ENCODE measurements around the gene DARS2. TPM values are rescaled to one million over a fixed set of nuclear protein-coding genes. Genes with fewer than 3 reads are reported as not detected.

The DARS2 gene
- total RNA-seq (ENCODE audit: low replicate concordance), result 35.7 and 56.0 TPM in 2 replicates

- Histone ChIP-seq H2AFZ (replicated peaks) (peak within 1 kb of the TSS; percentile 80), H3K9me3 (ENCODE audit: low read depth) (no peaks in the 10 kb centered on the region), H3K36me3 (peaks cover 16% of the 10 kb centered on the region), H3K9ac (peak within 1 kb of the TSS; percentile 73), H3K4me1 (peaks cover 17% of the 10 kb centered on the region), H3K79me2 (ENCODE audit: low read depth) (peaks cover 77% of the 10 kb centered on the region), H3K4me3 (peak within 1 kb of the TSS; percentile 87), H3F3A (ENCODE audit: low read depth) (peaks cover 17% of the 10 kb centered on the region), H3K27ac (peak within 1 kb of the TSS; percentile 86), H3K27me3 (no peaks in the 10 kb centered on the region), H3K4me2 (peak within 1 kb of the TSS; percentile 99), H4K20me1 (ENCODE audit: low read depth) (no peaks in the 10 kb centered on the region)
- Mint-ChIP-seq H3K4me3 (peak within 1 kb of the TSS; percentile 96), H3K9me3 (no peaks in the 10 kb centered on the region), H3K4me1 (peaks cover 31% of the 10 kb centered on the region), H3K27ac (peak within 1 kb of the TSS; percentile 98), H3K36me3 (peaks cover 13% of the 10 kb centered on the region), H3K27me3 (ENCODE audit: insufficient read depth, low read depth) (peaks cover 7% of the 10 kb centered on the region)
- DNase-seq (ENCODE audit: low spot score), result peak; percentile 97
- TF ChIP-seq EZH2phosphoT487 (IDR thresholded peaks at IDR 0.05) (no peak), CTCF (IDR thresholded peaks at IDR 0.05) (no peak)
These were observed at the start of gene DARS2, which contains the start of gene CENPL for GRCh38 chr1:173824315-173825081. Gene DARS2 (plus strand): TSS chr1:173824673. CDS start chr1:173825230, 557 bp downstream. Gene CENPL (minus strand): TSS chr1:173824883. CDS start chr1:173811299, 13,584 bp downstream.

DNA sequence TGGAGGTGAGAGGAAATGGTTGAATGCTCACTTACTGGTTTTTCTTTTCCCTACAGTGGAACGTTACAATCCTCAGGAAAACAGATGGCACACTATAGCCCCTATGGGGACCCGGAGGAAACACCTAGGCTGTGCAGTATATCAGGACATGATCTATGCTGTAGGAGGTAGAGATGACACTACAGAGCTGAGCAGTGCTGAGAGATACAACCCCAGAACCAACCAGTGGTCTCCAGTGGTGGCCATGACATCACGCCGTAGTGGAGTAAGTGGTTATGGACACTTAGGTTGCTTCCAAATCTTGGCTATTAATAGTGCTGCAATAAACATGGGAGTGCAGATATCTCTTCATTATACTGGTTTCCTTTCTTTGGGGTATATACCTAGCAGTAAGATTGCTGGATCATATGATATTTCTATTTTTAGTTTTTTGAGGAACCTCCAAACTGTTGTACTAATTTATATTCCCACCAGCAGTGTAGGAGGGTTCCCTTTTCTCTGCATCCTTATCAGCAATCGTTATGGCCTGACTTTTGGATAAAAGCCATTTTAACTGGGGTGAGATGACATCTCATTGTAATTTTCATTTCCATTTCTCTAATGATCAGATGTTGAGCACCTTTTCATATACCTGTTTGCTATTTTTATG is 48.8 kb upstream of the DARS2 start:
- no peaks in the 10 kb centered on the region for H4K20me1 ChIP-seq (ENCODE audit: low read depth)
- Mint-ChIP-seq H3K27ac (no peak overlapping the region), H3K36me3 (peaks cover 50% of the 10 kb centered on the region), H3K4me3 (no peak overlapping the region), H3K4me1 (no peaks in the 10 kb centered on the region), H3K27me3 (ENCODE audit: insufficient read depth, low read depth) (no peaks in the 10 kb centered on the region), H3K9me3 (no peaks in the 10 kb centered on the region)
- TF ChIP-seq EZH2phosphoT487 (IDR thresholded peaks at IDR 0.05) (no peak), EZH2 (IDR thresholded peaks at IDR 0.05) (no peak), CTCF (IDR thresholded peaks at IDR 0.05) (no peak)
- H2AFZ ChIP-seq (replicated peaks), result no peak overlapping the region
- DNase-seq (ENCODE audit: low spot score), result no peak
- no peak overlapping the region for H3K9ac ChIP-seq
- H3K79me2 ChIP-seq (ENCODE audit: low read depth), result no peaks in the 10 kb centered on the region
- no peak overlapping the region for H3K27ac ChIP-seq
- no peaks in the 10 kb centered on the region for H3K36me3 ChIP-seq
- no peaks in the 10 kb centered on the region for H3K4me1 ChIP-seq
- H3K9me3 ChIP-seq (ENCODE audit: low read depth), result no peaks in the 10 kb centered on the region
- H3F3A ChIP-seq (ENCODE audit: low read depth), result no peaks in the 10 kb centered on the region
- H3K4me2 ChIP-seq, result no peak overlapping the region
- H3K4me3 ChIP-seq, result no peak overlapping the region
- no peaks in the 10 kb centered on the region for H3K27me3 ChIP-seq

DNA sequence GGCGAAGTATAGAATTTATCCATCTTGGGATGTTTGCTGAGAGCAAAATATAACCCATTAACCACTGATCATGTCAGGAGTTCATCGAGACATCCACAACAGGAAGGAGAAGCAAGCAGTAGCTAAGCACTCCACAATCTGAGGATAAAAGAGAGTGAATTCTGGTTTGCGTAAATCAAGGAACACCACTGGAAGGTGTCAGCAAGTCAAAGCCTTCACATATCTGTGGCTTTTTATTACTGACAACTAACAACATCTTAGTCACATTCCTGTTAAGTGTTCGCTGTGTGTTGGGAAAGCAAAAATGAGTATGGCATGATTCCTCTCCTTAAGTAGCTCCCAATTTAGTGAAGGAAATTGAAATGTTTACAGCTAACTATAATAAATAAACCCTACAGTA is 44.5 kb upstream of the DARS2 start:
- DNase-seq (ENCODE audit: low spot score), result no peak
- H3K27ac ChIP-seq, result peak overlapping the region; percentile 24
- no peak overlapping the region for H3K9ac ChIP-seq
- Mint-ChIP-seq H3K9me3 (no peaks in the 10 kb centered on the region), H3K27me3 (ENCODE audit: insufficient read depth, low read depth) (no peaks in the 10 kb centered on the region), H3K36me3 (peaks cover 51% of the 10 kb centered on the region), H3K4me3 (no peak overlapping the region), H3K4me1 (no peaks in the 10 kb centered on the region), H3K27ac (no peak overlapping the region)
- no peaks in the 10 kb centered on the region for H3K4me1 ChIP-seq
- no peak for TF ChIP-seq EZH2phosphoT487 (IDR thresholded peaks at IDR 0.05)
- TF ChIP-seq CTCF (IDR thresholded peaks at IDR 0.05), result no peak
- no peak for TF ChIP-seq EZH2 (IDR thresholded peaks at IDR 0.05)
- no peaks in the 10 kb centered on the region for H3K27me3 ChIP-seq
- no peaks in the 10 kb centered on the region for H3F3A ChIP-seq (ENCODE audit: low read depth)
- no peaks in the 10 kb centered on the region for H3K9me3 ChIP-seq (ENCODE audit: low read depth)
- H3K36me3 ChIP-seq, result no peaks in the 10 kb centered on the region
- no peak overlapping the region for H3K4me2 ChIP-seq
- no peaks in the 10 kb centered on the region for H3K79me2 ChIP-seq (ENCODE audit: low read depth)
- H4K20me1 ChIP-seq (ENCODE audit: low read depth), result no peaks in the 10 kb centered on the region
- no peak overlapping the region for H2AFZ ChIP-seq (replicated peaks)
- H3K4me3 ChIP-seq, result no peak overlapping the region

Measured in neural progenitor cell (in vitro differentiated cells).